ENCODE measurements around the gene ALDH8A1. TPM values are rescaled to one million over a fixed set of nuclear protein-coding genes. Genes with fewer than 3 reads are reported as not detected.
A peak's percentile ranks its signal among the peaks of the same experiment; 100 is the strongest.

Gene ALDH8A1
- total and polyA plus RNA-seq, 12 donors = 0.09 to 1.7 (median 0.24) TPM; not detected in 5

- H3K9me3 ChIP-seq = peaks cover 0 to 19% (median 8%) of the 10 kb centered on the region in 11 donors
- TF ChIP-seq CTCF (IDR thresholded peaks at IDR 0.05) = no peak
- ATAC-seq (no peak), DNase-seq (no peak)
- no peak overlapping the region for H3K4me3 ChIP-seq
- H3K4me1 ChIP-seq = no peaks in the 10 kb centered on the region
- no peaks in the 10 kb centered on the region for H3K27me3 ChIP-seq
- no peak overlapping the region for H3K27ac ChIP-seq
- intact Hi-C loops (cut with DNase I) = no loop called here
- H3K36me3 ChIP-seq = peaks cover 0 to 59% (median 15%) of the 10 kb centered on the region in 9 donors
These were observed 9.7 kb upstream of the ALDH8A1 start for GRCh38 chr6:134959603-134960002.

GRCh38 chr6:134956676-134957075 lies 6.8 kb upstream of the ALDH8A1 start:
- no peak for DNase-seq
- TF ChIP-seq CTCF (IDR thresholded peaks at IDR 0.05) = no peak
- intact Hi-C loops (cut with DNase I) = no loop called here
- Histone ChIP-seq H3K4me1 (no peaks in the 10 kb centered on the region), H3K27me3 (no peaks in the 10 kb centered on the region), H3K4me3 (no peak overlapping the region), H3K27ac (no peak overlapping the region), H3K36me3 (peaks cover 0 to 29% (median 3%) of the 10 kb centered on the region in 9 donors), H3K9me3 (peaks cover 0 to 19% (median 8%) of the 10 kb centered on the region in 11 donors)
- ATAC-seq = no peak
- 95 to 99% methylated on average over 2 of the region's 2 CpGs for WGBS, 2 donors

- DNase-seq = no peak
These were observed 6.1 kb upstream of the ALDH8A1 start for GRCh38 chr6:134956032-134956431.

GRCh38 chr6:134954272-134955000 lies 4.5 kb upstream of the ALDH8A1 start:
- no peaks in the 10 kb centered on the region for H3K27me3 ChIP-seq
- WGBS, 2 donors = 79 to 85% methylated on average over 4 of the region's 4 CpGs
- no peak overlapping the region for H3K27ac ChIP-seq
- intact Hi-C loops (cut with DNase I) = no loop called here
- H3K4me3 ChIP-seq = no peak overlapping the region
- no peaks in the 10 kb centered on the region for H3K4me1 ChIP-seq
- H3K9me3 ChIP-seq = peaks cover 0 to 6% (median 0%) of the 10 kb centered on the region in 11 donors
- peaks cover 0 to 12% (median 0%) of the 10 kb centered on the region in 9 donors for H3K36me3 ChIP-seq
- DNase-seq = no peak
- peak in 1 of 8 donors; percentile 22 for ATAC-seq
- no peak for TF ChIP-seq CTCF (IDR thresholded peaks at IDR 0.05)

More at GRCh38 chr6:134956032-134956431, 6.1 kb upstream of the ALDH8A1 start:
- Histone ChIP-seq H3K9me3 (peaks cover 0 to 19% (median 8%) of the 10 kb centered on the region in 11 donors), H3K27ac (no peak overlapping the region), H3K27me3 (no peaks in the 10 kb centered on the region), H3K4me3 (no peak overlapping the region), H3K36me3 (peaks cover 0 to 23% (median 0%) of the 10 kb centered on the region in 9 donors), H3K4me1 (no peaks in the 10 kb centered on the region)
- 91 to 95% methylated on average over 5 of the region's 5 CpGs for whole genome bisulfite sequencing, 2 donors
- intact Hi-C loops (cut with DNase I) = no loop called here
- no peak for TF ChIP-seq CTCF (IDR thresholded peaks at IDR 0.05)
- ATAC-seq = no peak

Data from heart right ventricle (tissue), 16 donors.